ENCODE measurements around the gene CTDSP1.

CTDSP1 gene

GRCh38 chr2:218407717-218408116, 8.0 kb downstream of the CTDSP1 start:
- DNase-seq (ENCODE audit: low read depth in 2 of 2): no peak
- no peak overlapping the region for H3K4me3 ChIP-seq (replicated peaks in 1 of 2; ENCODE audit: low read depth in 2 of 2, low read length in 2 of 2)
- no peak for TF ChIP-seq CTCF (IDR thresholded peaks at IDR 0.05; ENCODE audit: low read depth, low read length)

GRCh38 chr2:218418321-218418716, 18.7 kb downstream of the CTDSP1 start:
- no peak for DNase-seq (ENCODE audit: low read depth in 2 of 2)
- TF ChIP-seq CTCF (IDR thresholded peaks at IDR 0.05; ENCODE audit: low read depth, low read length): no peak
- no peak overlapping the region for H3K4me3 ChIP-seq (replicated peaks in 1 of 2; ENCODE audit: low read depth in 2 of 2, low read length in 2 of 2)

- H3K4me3 ChIP-seq (replicated peaks in 1 of 2; ENCODE audit: low read depth in 2 of 2, low read length in 2 of 2): no peak within 1 kb of the TSS
- DNase-seq (ENCODE audit: low read depth in 2 of 2): no peak
- TF ChIP-seq CTCF (IDR thresholded peaks at IDR 0.05; ENCODE audit: low read depth, low read length): no peak
These were observed 19.2 kb downstream of the CTDSP1 start, which contains the start of gene VIL1 for GRCh38 chr2:218418717-218419458. TSS of gene VIL1 (plus strand) at chr2:218419123. CDS start at chr2:218423779, 4,656 bp downstream.

GRCh38 chr2:218419630-218420216, 20.1 kb downstream of the CTDSP1 start:
- no peak for DNase-seq (ENCODE audit: low read depth in 2 of 2)
- no peak overlapping the region for H3K4me3 ChIP-seq (replicated peaks in 1 of 2; ENCODE audit: low read depth in 2 of 2, low read length in 2 of 2)
- no peak for TF ChIP-seq CTCF (IDR thresholded peaks at IDR 0.05; ENCODE audit: low read depth, low read length)

GRCh38 chr2:218421027-218421426, 21.4 kb downstream of the CTDSP1 start:
- H3K4me3 ChIP-seq (replicated peaks in 1 of 2; ENCODE audit: low read depth in 2 of 2, low read length in 2 of 2): no peak overlapping the region
- no peak for DNase-seq (ENCODE audit: low read depth in 2 of 2)
- no peak for TF ChIP-seq CTCF (IDR thresholded peaks at IDR 0.05; ENCODE audit: low read depth, low read length)

- DNase-seq (ENCODE audit: low read depth in 2 of 2): no peak
- no peak for TF ChIP-seq CTCF (IDR thresholded peaks at IDR 0.05; ENCODE audit: low read depth, low read length)
- no peak overlapping the region for H3K4me3 ChIP-seq (replicated peaks in 1 of 2; ENCODE audit: low read depth in 2 of 2, low read length in 2 of 2)
These were observed 22.9 kb downstream of the CTDSP1 start for GRCh38 chr2:218422403-218423086.
